OCI-LY1 (cell line): ENCODE results near the gene GNAQ.

Experiments
- CTCF ChIP-seq: fragments of 200-600 bp; sonication (generic), shearing (Covaris generic); IDR thresholded peaks from 2 replicates; pipeline ENCODE4 v1.5.1; 2017; ENCODE audit warnings: mild to moderate bottlenecking, antibody characterized with exemption, low read length, moderate library complexity, mixed read lengths
- EZH2 ChIP-seq: fragments of 200-600 bp; sonication (generic), shearing (Covaris generic); IDR thresholded peaks from 2 replicates; pipeline ENCODE4 v1.8.0; 2017; ENCODE audit warnings: borderline replicate concordance, mixed run types, mild to moderate bottlenecking, antibody characterized with exemption, low read length, moderate library complexity, mixed read lengths

GRCh38 chr9:77708064-77708815 lies 323.4 kb downstream of the GNAQ start:
- TF ChIP-seq CTCF: no peak
- TF ChIP-seq EZH2: no peak
